Ishikawa (cell line): Measurements from ENCODE around the gene GALK1.

Source experiments
- CEBPB ChIP-seq: IDR thresholded peaks from 2 replicates; pipeline ENCODE4 v1.6.1; 2012
- CREB1 ChIP-seq: IDR thresholded peaks from 2 replicates; pipeline ENCODE4 v1.6.1; 2012; ENCODE audit warnings: low read depth
- EGR1 ChIP-seq: IDR thresholded peaks from 2 replicates; pipeline ENCODE4 v1.6.1; 2012
- EP300 ChIP-seq: IDR thresholded peaks from 2 replicates; pipeline ENCODE4 v1.6.1; 2012; ENCODE audit warnings: borderline replicate concordance
- FOXM1 ChIP-seq: IDR thresholded peaks from 2 replicates; pipeline ENCODE4 v1.6.1; 2012; ENCODE audit warnings: low read depth, borderline replicate concordance
- NFIC ChIP-seq: IDR thresholded peaks from 2 replicates; pipeline ENCODE4 v1.6.1; 2012
- RAD21 ChIP-seq: IDR thresholded peaks from 2 replicates; pipeline ENCODE4 v1.6.1; 2012; ENCODE audit warnings: low read depth
- TAF1 ChIP-seq: IDR thresholded peaks from 2 replicates; pipeline ENCODE4 v1.6.1; 2012; ENCODE audit warnings: low read depth, mild to moderate bottlenecking
- TCF12 ChIP-seq: IDR thresholded peaks from 2 replicates; pipeline ENCODE4 v1.6.1; 2012; ENCODE audit warnings: low read depth
- TEAD4 ChIP-seq: IDR thresholded peaks from 2 replicates; pipeline ENCODE4 v1.6.1; 2012
- YY1 ChIP-seq: IDR thresholded peaks from 2 replicates; pipeline ENCODE4 v1.6.1; 2012; ENCODE audit warnings: low read depth
- ZBTB7A ChIP-seq: IDR thresholded peaks from 2 replicates; pipeline ENCODE4 v1.6.1; 2012; ENCODE audit warnings: low read depth
- TF ChIP-seq, protein P1 (sequence below): IDR thresholded peaks from 2 replicates; pipeline ENCODE4 v1.6.1; 2012; ENCODE audit warnings: low read depth, mild to moderate bottlenecking
- TF ChIP-seq, protein P2 (sequence below): IDR thresholded peaks from 2 replicates; pipeline ENCODE4 v1.6.1; 2012
- TF ChIP-seq, protein P3 (sequence below): IDR thresholded peaks from 2 replicates; pipeline ENCODE4 v1.6.1; 2012

The GALK1 gene

DNA sequence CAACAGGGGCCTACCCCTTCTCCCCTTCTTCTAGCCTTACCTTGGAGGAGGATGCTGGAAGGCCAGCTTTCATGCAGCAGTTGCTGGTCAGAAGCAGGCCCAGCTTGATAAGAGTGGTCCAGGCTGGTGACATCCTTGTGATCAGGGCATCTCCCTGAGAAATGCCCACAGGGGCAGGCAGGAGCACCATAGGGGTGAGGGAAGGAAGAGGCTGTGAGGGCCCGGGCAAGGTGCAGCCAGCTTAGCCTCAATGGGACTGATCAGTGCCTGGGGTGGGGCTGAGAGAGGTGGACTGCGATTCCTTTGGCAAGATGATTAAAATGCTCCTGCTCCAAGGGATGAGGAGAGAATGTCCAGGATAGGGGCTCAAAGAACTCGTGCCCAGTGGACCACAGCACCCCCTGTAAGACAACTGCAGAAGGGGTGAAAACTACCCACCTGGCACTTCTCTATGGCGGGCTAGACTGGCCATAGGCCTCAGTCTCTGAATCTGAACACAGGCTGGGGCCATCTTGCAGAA is 9.5 kb upstream of the GALK1 start:
- TF ChIP-seq CREB1 (no peak), FOXM1 (no peak), NFIC (no peak), TCF12 (no peak), YY1 (no peak), CEBPB (no peak), TEAD4 (no peak), TAF1 (no peak), RAD21 (no peak), EGR1 (no peak), ZBTB7A (no peak), EP300 (no peak)
- TF ChIP-seq, protein P1, sequence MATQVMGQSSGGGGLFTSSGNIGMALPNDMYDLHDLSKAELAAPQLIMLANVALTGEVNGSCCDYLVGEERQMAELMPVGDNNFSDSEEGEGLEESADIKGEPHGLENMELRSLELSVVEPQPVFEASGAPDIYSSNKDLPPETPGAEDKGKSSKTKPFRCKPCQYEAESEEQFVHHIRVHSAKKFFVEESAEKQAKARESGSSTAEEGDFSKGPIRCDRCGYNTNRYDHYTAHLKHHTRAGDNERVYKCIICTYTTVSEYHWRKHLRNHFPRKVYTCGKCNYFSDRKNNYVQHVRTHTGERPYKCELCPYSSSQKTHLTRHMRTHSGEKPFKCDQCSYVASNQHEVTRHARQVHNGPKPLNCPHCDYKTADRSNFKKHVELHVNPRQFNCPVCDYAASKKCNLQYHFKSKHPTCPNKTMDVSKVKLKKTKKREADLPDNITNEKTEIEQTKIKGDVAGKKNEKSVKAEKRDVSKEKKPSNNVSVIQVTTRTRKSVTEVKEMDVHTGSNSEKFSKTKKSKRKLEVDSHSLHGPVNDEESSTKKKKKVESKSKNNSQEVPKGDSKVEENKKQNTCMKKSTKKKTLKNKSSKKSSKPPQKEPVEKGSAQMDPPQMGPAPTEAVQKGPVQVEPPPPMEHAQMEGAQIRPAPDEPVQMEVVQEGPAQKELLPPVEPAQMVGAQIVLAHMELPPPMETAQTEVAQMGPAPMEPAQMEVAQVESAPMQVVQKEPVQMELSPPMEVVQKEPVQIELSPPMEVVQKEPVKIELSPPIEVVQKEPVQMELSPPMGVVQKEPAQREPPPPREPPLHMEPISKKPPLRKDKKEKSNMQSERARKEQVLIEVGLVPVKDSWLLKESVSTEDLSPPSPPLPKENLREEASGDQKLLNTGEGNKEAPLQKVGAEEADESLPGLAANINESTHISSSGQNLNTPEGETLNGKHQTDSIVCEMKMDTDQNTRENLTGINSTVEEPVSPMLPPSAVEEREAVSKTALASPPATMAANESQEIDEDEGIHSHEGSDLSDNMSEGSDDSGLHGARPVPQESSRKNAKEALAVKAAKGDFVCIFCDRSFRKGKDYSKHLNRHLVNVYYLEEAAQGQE, result no peak
- TF ChIP-seq, protein P2, sequence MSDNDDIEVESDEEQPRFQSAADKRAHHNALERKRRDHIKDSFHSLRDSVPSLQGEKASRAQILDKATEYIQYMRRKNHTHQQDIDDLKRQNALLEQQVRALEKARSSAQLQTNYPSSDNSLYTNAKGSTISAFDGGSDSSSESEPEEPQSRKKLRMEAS, result no peak
- TF ChIP-seq, protein P3, sequence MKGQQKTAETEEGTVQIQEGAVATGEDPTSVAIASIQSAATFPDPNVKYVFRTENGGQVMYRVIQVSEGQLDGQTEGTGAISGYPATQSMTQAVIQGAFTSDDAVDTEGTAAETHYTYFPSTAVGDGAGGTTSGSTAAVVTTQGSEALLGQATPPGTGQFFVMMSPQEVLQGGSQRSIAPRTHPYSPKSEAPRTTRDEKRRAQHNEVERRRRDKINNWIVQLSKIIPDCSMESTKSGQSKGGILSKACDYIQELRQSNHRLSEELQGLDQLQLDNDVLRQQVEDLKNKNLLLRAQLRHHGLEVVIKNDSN, result no peak

DNA sequence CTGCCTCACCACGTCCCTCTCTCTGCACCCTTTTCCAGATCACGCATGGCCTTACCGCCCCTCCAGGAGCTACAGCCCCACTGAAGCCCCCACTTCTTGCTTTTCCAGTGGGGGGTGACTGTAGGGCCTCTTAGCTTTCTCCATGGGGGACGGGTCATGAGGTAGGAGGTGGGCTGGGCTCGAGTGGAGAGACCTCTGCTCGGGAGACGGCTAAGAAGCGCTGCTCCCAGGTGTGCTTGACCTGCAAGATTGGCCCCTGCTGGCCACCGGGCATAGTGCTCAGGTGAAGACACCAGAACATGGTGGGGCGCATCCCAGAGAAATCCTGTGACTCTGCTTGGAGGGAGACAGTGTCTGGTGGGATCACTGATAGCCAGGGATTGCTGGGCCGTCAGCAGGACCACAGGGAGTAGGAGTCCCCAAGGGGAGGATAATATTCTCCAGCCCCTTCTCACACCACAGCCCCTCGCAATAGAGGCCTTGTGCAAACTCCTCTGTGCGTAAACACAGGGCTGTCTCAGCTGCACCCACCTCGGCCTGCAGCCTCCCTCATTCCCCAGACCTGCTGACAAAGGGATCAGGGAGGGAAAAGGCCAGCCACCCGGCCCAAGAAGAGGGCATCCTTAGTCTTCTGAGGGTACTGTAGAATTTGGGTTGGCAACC is 8.9 kb upstream of the GALK1 start:
- TF ChIP-seq FOXM1, result no peak
- no peak for TF ChIP-seq EGR1
- TF ChIP-seq TCF12, result no peak
- TF ChIP-seq, protein P2, result no peak
- TF ChIP-seq ZBTB7A, result no peak
- no peak for TF ChIP-seq NFIC
- TF ChIP-seq YY1, result no peak

DNA sequence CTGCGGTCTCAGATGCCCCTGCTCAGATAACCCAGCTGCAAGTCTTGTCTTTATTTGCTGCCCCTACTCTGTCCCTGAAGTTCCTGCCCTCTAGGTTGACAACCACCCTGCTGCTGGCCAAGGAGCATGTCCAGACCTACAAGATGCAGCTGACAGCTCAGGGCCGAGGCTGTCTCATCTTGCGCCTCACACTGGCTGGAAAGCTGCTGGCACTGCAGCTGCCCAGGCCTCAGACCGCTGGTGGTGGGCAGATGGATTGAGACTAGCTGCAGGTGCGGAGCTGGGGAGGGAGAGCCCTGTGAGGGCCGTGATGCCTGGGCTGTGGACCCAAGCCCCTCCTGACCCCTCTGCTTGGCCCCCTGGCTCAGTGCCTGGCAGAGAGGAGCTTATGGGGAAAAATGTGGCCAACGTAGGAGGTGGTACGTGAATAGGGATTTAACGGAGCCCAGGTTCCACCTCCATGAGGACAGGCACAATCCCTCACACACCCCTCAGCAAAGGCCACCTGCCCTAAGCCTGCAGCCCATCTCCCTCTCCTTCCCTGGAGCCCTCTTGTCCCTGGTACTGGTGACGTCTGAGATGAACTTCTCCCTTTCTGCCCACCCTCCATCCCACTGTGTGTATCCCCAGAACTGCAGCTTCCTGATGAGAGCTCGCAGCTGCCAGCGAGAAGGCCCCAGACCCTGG is 8.3 kb upstream of the GALK1 start:
- TF ChIP-seq EP300 (no peak), TEAD4 (no peak), YY1 (no peak), FOXM1 (no peak)

DNA sequence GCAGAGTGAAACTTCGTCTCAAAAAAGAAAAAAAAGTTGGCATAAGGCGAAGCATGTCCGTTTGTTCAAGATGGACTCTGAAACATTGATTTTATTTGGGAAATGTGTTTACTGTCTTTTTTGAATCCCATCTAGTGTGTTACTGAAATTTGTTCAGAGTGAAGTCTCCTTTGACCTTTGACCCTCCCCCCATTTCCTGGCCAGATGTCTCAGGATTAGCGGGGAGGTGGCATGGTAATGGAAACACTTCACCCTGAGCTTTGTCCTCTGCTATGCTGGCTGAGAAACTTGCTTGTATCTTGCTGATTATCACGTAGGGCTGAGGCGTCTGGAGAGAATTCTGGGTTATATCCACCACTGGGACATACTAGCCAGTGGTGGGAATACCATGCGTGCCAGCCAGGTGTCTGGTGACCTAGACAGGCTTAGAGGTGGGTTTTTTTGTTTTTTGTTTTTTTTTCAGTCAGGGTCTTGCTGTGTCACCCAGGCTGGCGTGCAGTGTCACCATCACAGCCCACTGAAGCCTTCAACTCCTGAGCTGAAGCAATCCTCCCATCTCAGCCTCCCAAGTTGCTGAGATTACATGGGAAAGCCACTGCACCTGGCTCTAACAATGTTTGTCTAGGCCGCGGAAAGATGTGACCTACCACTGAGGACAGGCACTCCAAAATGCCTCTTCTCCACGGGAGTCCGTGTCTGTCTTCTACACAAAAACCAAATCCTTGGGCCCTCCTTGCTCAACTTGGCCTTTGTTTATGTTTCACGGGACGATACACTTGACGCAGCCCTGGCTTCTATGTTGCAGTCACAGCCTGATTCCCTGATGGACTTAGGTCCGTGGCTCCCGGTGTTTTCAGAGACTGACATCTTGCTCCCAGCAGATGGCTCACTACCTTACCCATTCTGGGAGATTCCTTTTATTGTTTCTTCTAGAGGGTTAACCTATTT is 6.6 kb upstream of the GALK1 start:
- TF ChIP-seq EGR1 (no peak), TEAD4 (no peak), FOXM1 (no peak), CREB1 (no peak), NFIC (no peak)
- TF ChIP-seq, protein P3, result no peak

DNA sequence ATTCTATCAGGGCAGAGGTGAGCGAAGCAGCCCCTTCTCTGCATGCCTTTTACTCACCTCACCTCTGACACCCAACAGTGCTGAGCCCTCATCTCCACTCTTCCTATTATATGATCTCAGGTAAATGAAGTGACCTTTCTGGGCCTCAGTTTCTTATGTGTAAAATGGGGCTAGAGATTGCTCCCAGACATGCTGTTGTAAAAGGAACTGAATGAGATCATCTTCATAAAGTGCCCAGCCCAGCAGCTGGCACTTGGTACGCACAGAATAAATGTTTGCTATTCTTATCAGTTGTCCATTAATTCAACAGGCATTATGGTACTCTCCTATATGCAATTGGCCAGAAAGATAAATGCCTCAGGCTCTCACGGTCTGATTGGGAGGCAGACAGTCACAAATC is 4.5 kb upstream of the GALK1 start:
- TF ChIP-seq TCF12, result no peak
- TF ChIP-seq YY1, result no peak
- no peak for TF ChIP-seq TEAD4
- TF ChIP-seq FOXM1, result no peak
- no peak for TF ChIP-seq NFIC
- TF ChIP-seq, protein P2, result no peak
- TF ChIP-seq ZBTB7A, result no peak
- no peak for TF ChIP-seq EGR1
- TF ChIP-seq CEBPB, result no peak
- TF ChIP-seq RAD21, result no peak
- TF ChIP-seq EP300, result no peak

DNA sequence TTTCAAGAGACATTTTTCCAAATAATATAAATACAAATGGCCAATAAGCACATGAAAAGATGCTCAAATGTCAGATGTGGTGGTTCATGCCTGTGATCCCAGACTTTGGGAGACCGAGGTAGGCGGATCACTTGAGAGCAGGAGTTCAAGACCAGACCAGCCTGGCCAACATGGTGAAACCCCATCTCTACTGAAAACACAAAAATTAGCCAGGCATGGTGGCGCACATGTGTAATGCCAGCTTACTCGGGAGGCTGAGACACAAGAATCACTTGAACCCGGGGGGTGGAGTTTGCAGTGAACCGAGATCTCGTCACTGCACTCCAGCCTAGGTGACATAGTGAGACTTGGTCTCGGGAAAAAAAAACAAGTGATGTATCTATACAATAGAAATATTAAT is 2.9 kb upstream of the GALK1 start:
- no peak for TF ChIP-seq ZBTB7A
- TF ChIP-seq EP300, result no peak
- TF ChIP-seq CREB1, result no peak

DNA sequence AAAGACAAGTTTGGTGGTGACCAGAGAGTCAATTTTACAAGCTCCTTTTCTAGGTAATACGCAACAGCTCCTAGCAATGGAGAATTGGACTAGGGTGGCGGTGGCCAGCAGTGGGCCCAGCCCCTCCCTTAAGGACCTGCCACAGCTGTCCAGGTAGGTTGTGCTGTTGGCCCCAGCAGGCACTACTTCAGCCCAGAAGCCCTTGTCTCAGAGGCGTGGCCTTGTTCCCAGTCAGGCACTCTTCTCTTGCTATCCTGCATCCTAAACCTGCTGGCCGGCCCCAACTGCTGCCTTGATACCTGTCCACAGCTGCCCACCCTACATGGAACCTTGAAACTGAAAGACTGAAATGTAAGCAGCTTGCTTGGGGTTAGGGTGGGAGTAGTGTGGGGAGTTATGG is 989 bp upstream of the GALK1 start:
- TF ChIP-seq YY1 (no peak), TCF12 (no peak), NFIC (no peak), EGR1 (no peak), ZBTB7A (no peak), CREB1 (no peak), TAF1 (no peak), CEBPB (no peak), EP300 (no peak), FOXM1 (no peak), RAD21 (no peak), TEAD4 (no peak)
- TF ChIP-seq, protein P2, result no peak
- TF ChIP-seq, protein P3, result no peak
- TF ChIP-seq, protein P1, result no peak
